HS-27A (cell line): ENCODE results near the gene MARS1.

Experiments used
- DNase-seq: peaks from one replicate; pipeline ENCODE4 v3.0.0-alpha.2; 2012; ENCODE audit warnings: low read depth, missing footprints

Gene MARS1

DNA sequence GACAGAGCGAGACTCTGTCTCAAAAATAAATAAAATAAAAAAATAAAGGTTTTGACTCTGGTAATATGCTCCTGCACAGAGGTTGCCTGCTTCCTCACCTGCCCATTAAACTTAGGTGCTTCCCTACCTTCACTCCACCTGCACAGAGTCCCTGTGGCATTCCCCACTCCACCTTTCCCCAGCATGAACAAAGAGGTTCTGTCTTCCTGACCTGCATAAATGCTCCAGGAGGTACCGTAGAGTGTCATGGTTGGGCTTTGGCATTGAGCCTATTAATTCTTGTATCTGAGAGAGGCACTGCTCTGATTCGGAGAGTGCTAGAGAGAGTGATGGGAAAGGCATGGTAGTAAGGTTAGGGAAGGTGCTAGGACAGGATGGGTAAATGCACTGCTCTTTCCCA, 14.5 kb upstream of the MARS1 start:
- no peak for DNase-seq

DNA sequence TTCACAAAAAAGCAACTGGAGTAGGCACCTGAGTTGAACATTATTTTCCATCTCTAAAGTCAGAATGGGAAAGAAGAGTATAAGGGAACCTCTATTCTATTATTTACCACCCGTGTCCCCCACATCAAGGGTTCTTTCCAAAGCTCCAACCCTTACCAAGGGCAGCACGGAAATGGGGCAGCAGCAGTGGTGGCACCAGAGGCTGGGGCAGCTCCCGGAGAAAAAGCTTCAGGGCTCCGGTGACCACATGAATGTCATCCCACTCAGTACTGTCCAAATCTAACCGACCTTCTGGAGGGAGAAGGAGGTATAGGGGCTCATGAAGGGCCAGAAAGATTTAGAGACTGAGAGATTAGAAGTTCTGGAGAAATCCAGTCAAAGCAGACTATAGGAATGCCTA, 14.0 kb upstream of the MARS1 start:
- no peak for DNase-seq

DNA sequence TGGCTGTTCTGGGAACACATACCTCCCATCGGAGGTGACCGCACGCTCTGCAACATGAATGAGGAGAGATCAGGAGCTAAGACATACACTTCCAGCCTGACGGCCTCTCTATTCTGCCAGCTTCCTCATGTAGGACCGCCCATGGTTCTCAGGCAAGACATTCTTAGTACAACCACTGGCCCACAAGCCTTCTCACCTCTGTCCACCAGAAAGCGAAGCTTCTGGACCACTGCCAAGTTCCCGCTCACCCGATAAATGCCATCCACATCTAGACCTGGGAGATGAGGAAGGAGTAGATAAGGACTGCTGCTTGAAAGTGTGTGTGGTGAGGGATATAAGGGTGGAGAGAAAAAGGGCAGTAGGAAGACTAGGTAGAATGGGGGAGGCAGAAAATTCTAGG, 13.4 kb upstream of the MARS1 start:
- no peak for DNase-seq

DNA sequence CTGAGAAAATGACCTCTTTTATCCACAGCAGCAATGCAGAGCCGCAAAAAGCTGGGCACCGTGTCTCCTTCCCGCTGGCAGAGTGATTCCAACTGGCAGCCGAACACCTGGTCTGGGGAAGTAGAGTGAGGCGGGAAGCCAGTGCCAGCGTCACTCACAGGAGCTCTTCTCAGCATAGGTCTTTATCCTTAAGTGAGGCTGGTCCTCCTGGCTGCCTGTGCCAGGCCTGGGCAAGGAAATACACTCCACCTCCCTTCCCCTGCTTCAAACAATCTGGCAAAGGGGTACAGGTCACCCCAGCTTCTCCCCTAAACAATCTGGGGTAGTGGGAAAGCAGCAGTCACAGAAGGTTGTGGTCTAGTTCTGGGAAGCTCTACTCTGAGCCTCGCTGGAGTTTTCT, 13.0 kb upstream of the MARS1 start:
- DNase-seq: no peak

DNA sequence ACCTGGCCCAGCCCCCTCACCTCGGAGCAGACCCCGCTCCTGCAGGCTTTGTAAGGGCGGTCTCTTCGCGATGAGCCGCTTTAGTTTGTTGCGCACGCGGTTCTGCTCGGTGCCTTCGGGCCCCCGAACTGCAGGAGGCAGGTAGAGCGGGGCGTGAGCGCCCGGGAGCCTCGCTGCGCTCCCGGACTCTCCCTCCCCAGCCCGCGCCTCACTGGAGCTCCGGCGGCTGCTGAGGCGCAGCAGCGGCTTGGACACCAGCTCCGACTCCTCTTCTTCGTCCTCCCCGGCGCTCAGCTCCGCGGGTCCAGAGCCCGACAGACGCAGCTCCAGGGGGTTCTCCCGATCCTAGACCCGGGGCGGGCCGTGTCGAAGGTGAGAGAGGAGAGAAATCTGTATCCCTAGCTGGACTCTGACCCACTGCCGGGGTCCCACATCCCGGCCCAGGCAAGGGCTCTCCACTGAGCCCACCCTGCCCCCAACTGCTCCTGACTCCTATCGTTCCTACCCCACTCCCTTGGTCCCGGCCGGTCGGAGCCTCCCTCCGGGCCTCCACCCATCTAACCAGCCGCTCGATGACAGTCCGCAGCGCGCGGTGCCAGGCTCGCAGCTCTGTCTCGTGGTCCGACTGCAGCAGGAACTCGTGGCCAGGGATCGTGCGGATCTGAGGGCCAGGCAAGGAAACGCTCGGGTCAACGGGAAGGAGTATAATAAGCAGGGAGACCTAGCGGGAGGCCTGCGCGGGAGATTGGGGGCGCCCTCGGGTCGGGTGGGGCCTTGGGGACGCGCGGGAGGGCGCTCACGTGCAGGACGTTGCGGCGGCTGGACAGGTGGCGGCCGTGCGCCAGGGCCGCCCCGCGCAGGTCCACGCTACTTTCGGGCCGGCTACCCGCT, 12.4 kb upstream of the MARS1 start:
- DNase-seq: no peak

DNA sequence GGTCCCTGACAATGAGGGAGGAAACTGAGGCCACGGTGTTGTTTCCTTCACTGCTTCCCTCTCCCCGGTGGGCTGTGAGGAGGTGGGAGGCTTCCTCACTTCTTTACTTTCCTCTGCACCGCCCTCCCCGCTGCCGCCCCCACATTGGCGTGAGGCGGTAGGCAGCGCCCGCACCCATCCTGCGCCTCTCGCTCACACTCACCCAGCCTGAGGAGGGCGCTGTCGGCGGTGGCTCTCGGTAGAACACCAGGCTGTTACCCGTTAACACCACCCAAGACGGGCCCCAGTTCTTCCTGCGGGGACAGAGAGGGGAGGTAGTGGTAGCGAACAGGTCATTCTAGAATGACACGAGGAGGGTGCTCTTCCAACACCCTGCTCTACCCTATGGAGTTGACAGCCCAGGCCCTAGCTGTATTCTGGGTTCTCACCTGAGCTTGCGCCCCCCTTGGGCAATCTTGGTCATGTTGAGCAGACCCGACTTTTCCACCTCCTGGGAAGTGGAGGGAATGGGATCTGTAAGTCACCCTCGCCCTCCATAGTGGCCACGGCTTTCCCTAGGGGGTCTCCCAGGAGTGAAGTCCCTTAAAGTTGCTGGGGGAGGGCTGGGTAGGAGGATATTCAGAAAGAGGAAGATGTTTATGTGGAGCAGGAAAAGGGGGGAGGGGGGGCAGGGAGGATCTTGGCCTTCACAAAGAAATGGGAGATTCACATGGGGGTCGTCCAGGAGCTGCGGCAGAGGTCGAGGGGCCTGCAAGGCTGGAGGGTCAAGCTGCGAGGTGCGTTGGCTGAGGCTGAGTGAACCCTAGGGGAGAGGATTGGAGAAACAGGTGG, 11.5 kb upstream of the MARS1 start:
- no peak for DNase-seq

DNA sequence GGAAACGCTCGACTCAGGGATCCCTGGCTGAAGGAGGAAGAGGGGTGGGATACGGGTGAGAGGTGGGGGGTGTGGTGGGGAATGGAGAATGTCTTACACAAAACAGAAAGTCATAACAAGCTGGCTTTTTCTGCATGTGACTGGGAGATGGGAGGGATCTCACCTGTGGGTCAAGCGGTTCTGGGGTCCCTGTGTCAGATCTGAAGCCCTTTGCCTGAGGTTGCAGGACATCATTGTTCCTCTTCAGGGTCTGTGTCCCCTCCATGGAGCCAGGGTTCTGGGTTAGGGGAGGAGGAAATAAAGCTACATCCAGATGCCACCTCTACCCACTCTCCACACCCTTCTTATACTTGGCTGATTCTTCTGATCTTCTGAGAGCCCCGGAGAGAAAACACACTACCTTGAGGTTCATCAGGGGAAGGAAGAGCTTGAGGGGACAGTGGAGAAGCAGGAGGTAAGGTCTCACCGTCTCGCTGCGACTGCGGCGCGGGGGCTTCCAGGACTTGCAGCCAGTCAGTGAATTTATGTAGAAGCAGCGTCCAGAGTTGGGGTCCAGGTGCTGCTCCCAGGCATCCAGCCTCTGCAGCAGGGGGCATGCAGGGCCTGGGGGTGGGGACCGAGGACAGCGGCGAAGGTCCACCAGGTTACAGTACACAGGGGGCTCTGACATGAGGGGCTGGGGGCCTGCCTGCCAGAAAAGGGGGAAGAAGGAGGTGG, 10.7 kb upstream of the MARS1 start:
- DNase-seq: no peak

DNA sequence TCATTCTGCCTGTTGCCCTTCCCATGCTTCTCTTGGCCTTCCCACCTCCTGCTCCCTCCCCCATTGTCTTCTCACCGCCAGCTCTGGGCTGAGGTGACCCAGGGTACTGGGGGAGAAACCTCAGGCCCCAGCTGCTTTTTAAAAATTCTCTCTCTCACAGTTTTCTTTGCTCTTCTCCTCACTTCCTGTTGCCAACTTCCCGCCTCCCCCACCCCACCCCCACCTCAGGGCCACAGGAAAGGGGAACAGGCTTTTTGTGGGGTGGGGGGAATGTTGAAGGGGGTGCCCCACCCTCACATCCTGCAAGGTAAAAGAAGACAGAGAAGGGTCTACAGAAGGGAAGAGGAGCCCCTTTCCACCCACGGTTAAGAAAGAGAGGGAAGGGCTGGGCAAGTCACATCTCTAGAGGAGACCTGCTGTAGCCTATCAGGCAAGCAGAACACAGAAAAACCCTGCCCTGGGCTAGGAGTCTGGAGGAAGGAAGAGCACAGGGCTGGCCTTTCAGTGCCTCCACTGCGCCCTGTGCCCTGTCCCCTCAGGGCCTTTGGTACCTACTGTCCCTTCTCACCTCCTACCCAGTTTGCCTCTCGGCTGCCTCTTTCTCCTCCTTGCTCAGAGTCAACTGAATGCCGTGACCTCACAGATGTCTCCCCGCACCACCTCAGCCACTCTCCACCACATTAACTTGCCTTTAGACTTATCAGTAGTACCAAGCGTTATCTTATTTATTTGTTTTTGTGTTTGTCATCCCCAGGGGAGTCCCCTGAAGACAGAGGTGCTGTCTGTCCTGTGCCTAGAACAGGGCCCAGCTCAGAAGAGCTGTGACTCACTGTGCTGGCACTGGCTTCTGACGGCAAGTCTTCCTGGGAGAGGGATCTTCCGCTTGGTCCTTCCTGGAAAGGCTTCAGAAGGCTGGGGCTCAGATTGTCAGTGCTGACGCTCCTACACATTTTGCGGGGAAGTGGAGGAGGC, 9.9 kb upstream of the MARS1 start:
- no peak for DNase-seq

DNA sequence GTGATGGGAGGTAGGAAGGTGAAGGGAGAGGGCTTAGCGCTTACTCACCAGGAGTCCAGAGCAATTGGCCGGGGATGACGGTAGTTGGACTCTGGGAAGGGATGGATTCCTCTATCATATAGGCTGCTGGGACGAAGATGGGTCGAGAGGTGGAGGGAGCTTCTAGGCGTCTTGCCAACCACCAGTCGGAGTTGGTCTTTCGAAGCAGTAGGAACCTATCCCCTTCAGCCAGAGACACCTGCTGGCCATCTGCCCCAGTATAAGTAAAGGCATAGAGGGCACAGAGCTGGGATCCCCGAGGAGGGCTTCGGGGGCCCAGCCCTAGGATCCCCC, 8.9 kb upstream of the MARS1 start:
- DNase-seq: no peak

DNA sequence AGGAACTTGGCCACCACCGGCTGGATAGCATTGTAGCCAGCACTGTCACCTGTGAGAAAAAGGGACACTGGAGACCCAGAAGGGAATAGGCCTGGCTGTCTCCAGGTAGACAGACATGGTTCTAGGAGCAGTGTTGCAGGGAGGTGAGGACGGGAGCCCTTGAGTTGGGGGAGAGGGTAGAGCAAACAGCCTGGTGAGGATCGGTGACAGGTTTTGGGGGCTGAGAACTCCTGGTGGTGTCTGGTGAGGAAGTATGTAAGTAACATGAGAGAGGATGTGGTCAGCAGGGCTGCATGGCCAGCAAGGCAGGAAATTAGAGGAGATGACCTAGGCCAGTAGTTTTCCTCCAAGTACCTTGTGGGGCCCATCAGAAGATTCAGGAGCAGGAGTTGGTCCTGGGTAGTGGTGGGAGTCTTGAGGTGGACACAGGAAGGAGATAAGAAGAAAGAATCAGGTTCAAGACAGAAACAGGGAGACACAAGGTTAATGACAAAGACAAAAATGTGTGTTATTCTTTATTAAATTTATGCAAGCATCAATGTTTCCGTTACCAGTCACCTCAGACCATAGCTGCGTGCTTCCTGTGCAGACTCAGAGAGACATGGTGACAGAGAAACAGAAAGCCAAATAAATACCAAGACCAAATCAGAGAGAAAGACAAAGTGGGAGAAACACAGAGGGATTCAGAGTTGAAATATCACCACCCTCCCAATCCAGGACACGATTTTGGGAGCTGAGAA, 8.3 kb upstream of the MARS1 start, which contains the start of gene ARHGAP9:
Gene ARHGAP9 (minus strand): TSS at position 491 of the 740 bp plus-strand sequence. CDS start 460 bp downstream, at position 31.
- DNase-seq: no peak

DNA sequence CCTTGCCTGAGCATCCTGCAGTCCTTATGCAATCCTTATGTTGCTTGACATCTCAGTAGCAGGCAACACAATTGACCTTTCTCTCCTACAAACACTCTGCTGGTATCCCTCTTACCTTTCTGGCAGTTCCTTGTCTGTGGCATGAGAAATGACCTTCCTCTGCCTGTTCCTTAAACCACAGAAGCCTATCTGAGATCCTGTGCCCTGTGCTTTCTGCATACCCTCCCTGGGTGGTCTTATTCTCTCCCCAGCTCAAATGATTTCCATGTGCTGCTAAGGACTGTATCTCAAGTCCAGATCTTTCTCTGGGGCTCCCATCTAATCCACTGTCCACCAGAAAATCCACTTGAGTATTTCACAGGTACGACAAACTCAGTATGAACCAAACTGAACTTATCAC, 6.2 kb upstream of the MARS1 start:
- DNase-seq: no peak

DNA sequence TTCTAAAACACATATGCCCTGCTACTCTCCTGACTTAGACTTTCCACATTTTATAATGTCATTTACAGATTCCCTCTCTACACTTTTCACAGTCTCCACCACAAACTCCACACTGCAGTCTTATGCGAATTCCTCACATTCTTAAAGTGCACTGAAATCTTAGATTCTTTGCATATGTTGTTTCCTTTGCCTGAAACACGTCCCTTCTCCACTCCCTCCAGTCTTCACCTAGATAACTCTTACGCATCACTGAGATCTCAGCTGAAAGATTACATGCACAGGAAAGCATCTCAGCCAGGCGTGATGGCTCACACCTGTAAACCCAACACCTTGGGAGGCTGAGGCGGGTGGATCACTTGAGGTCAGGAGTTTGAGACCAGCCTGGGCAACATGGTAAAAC, 4.4 kb upstream of the MARS1 start:
- no peak for DNase-seq

DNA sequence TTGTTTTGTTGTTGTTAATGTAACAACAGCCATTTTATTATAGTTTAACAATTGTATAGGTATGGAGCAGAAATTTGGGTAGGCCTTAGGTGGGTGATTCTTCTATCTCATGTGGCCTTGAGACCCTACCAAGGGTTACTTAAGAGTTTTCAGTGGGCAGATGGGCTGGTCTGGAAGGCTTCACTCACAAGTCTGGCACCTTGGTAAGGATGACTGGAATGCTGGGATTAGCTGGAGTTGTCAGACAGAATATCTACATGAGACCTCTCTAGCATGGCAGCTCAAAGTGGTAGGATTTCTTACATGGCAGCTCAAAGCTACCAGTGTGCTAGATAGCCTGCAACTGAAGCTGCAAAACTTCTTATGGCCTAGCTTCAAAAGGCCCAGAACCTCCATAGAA, 2.2 kb upstream of the MARS1 start:
- no peak for DNase-seq

DNA sequence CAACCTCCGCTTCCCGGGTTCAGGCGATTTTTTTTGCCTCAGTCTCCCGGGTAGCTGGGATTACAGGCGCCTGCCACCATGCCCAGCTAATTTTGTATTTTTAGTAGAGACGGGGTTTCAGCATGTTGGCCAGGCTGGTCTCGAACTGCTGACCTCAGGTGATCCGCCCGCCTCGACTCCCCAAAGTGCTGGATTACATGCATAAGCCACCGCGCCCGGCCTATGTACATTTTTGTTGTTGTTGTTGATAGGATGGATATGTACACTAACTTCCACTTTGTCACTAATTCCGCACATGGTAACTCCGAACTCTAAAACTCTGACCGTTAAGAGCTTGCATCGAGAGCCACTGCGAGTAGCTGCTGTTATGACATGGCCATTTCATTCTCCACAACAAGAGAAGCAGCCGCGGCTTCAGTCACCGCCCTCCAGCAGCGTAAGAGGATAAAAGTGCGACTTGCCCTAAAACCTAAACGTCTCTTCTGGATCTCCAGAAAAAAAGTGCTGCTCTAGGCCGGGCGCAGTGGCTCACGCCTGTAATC, 742 bp upstream of the MARS1 start:
- no peak for DNase-seq

DNA sequence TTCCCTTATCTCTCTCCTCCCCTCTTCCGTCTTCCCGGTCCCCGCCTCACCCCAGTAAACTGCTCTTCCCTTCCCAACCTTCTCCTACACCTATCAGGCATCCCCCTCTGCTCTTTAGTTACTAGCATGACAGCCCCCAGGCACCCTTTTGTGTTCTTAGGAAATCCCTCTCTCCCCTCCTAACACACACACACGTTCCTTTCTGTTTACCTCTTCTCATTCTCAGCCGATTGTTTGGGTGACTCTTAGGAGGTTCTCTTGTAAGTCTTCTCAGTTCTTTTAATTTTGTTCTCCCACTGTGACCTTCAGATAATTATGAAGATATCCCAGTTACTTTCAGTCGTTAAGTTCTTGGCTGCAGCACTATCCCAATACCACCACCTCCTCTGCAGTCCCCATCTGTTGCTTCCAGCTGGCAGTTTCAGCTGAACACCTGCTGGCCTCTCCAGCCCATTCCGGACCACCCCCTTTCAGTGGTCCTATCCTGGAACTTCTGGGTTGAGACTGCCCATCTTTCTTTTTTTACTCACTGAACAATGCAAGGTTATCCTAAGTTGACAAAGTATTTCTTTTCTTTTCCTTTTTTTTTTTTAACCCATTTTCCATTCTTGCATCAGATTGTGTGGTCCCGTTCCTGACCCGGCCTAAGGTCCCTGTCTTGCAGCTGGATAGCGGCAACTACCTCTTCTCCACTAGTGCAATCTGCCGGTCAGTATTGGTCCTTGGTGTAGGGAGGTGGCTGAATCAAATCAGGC, 711 bp downstream of the MARS1 start:
- no peak for DNase-seq

DNA sequence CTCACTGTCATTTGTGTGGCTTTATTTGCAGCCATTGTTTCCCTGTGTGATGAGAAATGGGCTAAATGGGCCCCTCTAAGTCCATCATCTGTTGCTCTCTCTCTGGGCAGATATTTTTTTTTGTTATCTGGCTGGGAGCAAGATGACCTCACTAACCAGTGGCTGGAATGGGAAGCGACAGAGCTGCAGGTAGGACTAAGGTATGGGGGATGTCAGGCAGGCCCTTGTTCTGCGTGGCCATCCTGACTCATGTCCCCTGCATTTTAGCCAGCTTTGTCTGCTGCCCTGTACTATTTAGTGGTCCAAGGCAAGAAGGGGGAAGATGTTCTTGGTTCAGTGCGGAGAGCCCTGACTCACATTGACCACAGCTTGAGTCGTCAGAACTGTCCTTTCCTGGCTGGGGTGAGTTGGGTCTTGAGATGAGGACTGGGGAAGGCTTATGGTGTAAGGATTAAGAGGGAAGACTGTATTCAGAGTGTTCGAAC, 1.3 kb downstream of the MARS1 start:
- DNase-seq: no peak

DNA sequence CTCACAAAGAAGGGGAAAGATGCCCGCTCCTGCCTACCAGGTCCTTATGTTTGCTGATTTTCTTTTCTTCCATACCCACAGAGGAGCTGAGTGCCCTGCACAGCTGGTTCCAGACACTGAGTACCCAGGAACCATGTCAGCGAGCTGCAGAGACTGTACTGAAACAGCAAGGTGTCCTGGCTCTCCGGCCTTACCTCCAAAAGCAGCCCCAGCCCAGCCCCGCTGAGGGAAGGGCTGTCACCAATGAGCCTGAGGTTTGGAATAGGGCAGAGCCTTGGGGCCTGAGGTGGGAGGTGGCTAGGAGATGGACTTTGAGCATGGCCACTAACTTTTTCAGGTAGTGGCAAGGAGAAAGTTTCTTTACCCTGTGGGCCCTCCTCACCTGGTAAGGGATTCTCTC, 2.3 kb downstream of the MARS1 start:
- no peak for DNase-seq

DNA sequence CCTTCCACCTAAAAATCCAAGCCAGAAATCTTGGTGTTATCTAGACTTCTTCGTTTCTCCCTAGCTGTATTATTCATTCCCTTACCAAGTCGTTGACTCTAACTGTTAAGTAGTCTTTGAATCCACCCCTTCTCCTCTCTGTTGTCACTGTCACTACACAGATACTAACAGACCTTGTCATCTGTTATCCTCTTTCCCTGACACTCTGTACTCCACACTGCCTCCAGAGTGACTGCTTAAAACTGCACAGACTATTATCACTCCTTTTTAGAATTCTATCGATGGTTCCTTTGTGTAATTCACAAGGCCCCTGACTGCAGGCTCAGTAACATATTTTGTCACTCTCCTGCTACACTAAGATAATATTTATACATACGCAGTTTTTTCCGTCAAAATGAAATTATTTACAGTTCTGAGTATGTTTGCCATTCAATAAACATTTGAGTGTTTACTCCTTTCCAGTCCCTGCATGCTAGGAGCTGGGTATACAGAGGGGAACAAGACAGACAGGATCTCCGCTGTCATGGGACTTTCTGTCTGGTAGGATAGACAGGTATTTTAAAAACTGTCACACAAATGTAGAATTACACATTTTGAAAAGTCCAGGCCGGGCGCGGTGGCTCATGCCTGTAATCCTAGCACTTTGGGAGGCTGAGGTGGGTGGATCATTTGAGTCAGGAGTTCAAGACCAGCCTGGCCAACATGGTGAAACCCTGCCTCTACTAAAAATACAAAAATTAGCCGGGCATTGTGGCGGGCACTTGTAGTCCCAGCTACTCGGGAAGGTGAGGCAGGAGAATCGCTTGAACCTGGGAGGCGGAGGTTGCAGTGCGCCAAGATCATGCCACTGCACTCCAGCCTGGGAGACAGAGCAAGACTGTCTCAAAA, 3.8 kb downstream of the MARS1 start:
- no peak for DNase-seq
